Measurements from ENCODE around the gene FKBP5.
"Not testable (repeated sequence)": the region's sequence is repeated elsewhere in the genome, so short reads cannot be mapped to it uniquely, and the experiment has no call there.

Gene FKBP5

DNA sequence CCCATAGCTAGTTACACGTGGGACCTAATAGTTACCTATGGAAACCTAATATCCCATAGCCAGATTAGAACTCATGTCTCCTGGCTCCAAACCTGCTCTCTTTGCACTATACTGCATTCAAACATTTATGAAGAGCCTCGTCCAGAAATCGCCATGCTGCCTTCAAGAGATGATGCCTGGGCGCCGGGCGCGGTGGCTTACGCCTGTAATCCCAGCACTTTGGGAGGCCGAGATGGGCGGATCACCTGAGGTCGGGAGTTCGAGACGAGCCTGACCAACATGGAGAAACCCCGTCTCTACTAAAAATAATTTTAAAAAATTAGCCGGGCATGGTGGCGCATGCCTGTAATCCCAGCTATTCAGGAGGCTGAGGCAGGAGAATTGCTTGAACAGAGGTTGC lies 1.3 kb upstream of the FKBP5 start:
- not testable (repeated sequence) for DNase-seq (ENCODE audit: low spot score)

DNA sequence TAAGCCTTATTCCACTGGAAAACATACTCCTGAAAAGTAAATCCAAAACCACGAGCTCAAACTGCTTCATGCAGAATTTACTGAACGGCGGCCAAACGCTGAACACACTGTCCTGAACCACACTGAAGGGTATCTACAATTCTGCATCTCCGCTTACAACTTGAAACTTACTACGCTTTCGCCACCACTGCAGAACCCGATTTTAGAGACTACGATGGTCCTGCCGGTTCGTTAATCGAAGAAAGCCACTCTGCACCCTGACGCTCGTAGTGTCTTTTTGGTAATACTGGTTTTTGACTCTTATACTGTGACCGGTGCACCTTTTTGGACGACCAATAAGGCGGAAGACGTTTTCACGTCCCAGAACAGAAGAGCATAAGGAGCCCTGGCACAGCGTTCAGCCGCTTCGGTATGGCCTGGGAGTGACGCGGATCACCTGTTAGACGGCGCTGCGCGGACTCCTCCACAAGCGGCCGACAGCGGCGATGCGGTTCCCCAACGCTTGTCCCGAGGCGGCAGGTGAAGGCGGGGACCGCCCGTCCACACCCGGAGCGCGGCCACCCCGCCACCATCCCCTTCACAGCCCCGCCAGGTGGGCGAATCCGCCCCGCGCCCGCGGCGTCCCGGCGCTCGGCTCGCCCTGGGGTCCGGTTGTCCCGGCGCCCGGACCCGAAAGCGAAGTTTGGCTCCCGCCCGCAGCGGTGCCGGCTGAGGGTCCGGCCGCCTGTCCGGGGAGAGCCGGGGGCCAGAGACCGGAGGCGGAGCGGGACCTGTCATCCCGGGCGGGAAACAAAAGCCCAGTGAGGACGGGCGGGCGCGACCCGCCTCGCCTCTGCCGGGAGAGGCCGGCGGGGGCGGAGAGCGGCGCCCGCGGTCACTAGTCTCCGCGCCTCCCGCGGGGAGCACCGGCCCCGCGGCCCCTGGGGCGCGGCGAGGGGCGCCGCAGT lies 784 bp downstream of the FKBP5 start:
- peak; percentile 32 for DNase-seq (ENCODE audit: low spot score)

DNA sequence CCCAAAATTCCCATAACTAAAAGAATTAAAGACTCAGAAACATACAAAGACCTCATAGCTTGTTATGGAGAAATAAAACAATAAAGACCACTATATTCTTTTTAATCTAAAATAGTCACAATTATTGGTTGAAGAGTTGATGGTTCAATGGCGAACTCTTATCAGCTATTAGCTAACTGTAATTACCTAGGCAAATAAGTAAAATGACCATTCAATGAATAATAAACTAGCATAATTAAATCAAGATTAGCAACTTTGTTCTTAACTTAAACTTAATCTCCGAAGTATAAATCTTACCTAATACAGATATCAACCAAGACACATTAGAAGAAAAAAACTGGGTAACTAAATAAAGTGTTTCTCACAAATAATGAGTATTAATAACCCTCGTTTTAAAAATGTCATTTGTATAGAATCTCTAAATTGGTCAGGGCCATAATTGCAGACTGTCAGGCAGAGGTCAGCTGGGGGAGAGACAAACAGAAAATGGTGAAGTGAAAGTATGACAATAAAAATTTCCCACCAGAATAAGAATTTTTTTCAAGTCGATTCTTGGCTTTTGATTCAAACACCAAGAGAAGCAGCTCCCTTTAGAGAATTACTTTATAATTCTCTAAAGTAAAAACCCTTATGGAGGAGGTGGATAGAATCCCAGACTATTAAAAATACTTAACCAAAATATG lies 1.7 kb downstream of the FKBP5 start:
- no peak for DNase-seq (ENCODE audit: low spot score)

DNA sequence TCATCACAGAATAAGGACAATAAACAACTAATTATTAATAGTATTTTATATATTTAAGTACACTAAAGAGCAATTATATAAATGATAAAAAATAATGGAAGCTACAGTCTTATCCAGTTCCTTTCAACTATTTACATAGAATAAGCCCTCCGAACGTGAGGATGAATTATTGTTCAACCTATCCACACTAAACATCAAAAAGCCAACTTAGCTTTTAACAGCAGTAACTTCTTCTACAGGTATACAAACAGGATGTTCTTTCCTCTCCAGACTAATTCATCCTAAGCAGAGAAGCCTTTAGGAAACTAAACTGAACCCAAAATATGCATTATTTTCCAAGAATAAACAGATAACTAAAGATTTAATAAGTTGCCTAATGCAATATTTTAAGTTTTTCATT lies 2.3 kb downstream of the FKBP5 start:
- DNase-seq (ENCODE audit: low spot score), result no peak

DNA sequence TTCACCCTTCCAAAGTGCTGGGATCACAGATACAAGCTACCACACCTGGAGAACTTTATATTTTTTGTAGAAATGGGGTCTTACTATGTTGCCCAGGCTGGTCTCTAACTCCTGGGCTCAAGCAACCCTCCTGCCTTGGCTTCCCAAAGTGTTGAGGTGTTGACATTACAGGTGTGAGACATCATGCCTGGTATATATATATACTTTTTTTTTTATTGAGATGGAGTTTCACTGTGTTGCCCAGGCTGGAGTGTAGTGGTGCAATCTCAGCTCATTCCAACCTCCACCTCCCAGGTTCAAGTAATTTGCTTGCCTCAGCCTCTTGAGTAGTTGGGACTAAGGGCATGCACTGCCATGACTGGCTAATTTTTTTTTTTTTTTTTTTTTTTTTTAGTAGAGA lies 5.4 kb downstream of the FKBP5 start:
- no peak for DNase-seq (ENCODE audit: low spot score)

DNA sequence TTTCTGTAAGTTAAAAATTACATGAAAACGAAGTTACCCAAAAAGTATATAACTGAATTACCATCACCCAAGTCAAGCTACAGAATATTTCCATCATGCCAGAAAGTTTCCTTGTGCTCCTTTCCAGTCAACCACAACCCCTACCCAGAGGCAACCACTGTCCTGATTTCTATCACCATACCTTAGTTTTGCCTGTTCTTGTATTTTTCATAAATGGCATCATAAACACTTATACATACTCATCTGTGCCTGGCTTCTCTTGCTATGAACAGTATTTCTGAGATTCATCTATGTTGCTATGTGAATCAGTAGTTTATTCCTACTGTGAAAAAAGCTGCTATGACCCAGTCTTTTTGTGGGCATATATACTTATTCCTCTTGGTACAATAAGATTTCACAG lies 7.4 kb downstream of the FKBP5 start:
- DNase-seq (ENCODE audit: low spot score), result no peak

DNA sequence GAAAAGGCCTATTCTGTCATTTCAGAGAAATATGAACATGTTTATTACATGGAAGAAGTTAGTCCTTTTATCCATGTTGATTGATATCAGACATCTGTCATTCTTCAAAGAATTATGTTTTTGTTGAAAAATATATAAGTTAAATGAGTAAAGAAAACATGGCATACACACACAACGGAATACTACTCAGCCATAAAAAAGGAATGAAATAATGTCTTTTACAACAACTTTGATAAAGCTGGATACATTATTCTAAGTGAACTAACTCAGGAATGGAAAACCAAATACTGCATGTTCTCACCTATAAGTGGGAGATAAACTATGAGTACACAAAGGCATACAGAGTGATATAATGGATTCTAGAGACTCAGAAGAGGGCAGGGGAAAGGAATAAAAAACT lies 9.3 kb downstream of the FKBP5 start:
- DNase-seq (ENCODE audit: low spot score), result no peak

DNA sequence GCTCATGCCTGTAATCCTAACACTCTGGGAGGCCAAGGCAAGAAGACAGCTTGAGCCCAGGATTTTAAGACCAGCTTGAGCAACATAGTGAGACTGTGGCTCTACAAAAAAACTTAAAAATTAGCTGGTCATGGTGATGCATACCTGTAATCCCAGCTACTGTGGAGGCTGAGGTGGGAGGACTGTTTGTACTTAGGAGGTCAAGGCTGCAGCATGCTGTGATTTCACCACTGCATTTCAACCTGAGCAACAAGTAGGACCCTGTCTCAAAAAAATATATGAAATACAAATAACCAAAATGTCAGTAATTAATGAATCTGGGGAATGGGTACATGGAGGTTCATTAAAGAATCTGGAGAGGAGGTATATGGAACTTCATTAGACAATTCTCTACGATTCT lies 9.9 kb downstream of the FKBP5 start:
- no peak for DNase-seq (ENCODE audit: low spot score)

DNA sequence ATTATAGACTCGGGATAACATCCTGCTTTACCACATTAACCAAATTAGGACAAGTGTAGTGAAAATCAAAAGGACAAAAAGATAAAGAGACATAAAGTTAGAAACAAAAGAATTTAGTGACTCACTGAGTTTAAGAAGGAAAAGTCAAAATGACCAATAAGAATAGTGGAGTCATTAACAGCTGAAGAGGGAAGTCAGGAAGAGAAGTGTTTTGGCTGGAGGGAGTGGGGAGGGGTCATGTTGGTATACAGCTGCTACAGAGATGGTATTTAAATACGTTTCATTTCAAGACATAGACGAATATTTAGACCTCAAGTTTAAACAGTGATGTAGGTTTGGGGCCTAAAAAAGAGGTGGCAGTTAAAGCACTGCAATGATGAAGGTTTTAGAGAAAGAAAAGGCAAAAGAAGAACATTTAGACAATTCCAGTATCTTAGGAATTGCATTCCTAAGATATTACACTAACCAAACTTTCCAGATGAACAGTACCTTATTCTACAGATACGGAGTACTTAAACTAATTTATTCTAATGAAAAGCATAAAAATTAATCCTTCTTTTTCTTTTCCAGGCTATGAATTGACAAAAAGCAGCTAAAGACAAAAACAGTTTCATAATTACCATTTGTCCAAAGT lies 10.6 kb downstream of the FKBP5 start:
- no peak for DNase-seq (ENCODE audit: low spot score)

DNA sequence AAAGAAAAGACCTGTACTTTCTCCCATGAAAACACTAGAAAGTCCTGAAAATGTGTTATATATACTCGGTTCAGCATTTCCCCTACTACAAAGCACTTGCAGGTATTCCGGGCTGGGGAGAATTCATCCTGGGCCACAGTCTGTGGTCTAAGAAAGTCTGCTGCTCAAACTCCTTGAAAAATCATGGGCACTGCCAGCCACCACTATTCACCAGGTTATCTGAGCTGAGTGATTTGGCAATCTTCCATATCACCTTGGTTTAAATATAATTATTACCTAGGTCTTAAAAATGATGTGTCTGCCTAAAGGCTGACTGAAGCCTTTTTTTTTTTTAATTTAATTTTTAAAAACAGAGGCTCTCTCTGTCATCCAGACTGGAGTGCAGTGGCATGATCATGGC lies 11.3 kb downstream of the FKBP5 start:
- DNase-seq (ENCODE audit: low spot score), result no peak

DNA sequence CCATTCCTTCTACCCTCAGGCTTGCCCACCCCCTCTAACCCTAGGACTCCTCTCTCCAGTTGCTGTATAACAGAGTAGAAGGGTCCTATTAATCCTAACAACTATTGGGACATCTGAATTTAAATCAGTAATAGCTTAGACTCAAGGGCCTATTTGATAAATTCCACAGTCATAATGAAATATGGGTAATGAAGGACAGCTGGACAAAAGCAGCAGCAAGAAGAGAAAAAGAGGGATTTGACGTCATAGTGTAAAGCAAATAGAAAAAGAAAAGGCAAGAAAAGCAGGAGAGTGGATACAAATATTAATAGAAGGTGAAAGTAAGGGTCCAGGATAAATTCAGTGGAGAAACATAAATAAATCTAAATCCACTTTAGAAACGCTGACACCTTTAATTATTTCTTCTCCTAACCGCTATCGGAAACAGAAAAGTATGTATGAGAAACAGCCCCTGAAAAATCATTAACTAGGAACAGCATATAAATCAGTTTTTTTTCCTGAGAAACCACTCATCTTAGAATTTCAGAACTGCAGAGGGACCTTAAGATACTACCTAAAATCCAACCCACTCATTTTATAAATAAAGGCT lies 12.8 kb downstream of the FKBP5 start:
- no peak for DNase-seq (ENCODE audit: low spot score)

DNA sequence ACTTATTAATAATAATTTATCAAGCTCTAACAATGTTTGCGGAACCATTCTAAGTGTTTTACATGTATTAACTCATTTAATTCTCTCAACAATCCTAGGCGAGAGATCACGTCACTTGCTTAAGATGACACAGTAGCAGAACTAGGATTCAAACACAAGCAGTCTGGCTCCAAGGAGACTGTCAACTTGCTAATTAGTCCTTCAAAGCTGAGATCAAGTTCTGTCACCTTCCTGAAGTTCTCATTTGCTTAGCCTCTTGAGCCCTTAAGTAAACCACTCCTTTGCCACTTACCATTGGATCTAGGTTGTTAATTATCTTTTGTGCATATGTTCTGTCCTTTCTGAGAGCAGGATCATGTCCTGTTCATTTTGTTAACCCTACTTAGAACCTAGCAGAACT lies 14.1 kb downstream of the FKBP5 start:
- no peak for DNase-seq (ENCODE audit: low spot score)

DNA sequence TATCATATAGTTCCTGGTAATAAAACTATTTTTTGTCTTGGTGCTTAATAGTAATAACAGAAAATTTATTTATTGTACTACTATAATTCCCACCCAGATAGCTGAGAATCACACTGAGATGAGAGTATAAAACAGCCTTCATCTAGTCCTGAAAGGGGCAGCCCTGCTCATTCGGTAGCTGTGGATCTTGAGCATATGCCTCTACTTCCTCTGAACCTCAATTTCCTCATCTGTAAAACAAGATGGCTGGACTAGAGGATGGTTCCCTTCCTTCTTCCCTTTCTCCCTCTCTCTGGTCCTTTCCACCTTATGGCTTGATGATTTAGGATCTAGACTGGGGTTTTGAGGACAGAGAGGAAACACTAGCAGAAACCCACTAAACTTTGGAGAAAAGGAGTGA lies 15.0 kb downstream of the FKBP5 start:
- no peak for DNase-seq (ENCODE audit: low spot score)

DNA sequence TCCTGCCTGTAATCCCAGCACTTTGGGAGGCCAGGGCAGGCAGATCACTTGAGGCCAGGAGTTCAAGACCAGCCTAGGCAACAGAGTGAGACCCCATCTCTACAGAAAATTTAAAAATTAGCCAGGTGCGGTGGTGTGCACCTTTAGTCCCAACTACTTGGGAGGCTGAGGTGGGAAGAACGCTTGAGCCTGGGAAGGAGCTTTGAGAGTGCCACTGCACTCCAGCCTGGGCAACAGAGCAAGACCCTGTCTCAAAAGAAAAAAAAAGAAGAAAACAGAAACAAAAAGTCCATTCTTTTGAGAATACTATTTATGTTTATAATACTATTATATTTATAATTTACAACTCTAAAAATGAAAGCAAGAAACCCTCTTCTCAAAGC lies 15.4 kb downstream of the FKBP5 start:
- not testable (repeated sequence) for DNase-seq (ENCODE audit: low spot score)

DNA sequence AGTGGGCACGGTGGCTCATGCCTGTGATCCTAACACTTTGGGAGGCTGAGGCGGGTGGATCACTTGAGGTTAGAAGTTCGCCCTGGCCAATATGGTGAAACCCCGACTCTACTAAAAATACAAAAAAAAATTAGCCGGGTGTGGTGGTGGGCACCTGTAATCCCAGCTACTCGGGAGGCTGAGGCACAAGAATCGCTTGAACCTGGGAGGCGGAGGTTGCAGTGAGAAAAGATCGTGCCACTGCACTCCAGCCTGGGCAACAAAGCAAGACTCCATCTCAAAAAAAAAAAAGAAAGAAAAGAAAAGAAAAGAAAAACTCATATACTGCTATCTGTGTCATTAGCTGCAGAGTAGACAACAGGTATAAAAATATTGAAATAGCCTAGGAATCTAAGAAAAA lies 18.3 kb downstream of the FKBP5 start:
- DNase-seq (ENCODE audit: low spot score), result not testable (repeated sequence)

DNA sequence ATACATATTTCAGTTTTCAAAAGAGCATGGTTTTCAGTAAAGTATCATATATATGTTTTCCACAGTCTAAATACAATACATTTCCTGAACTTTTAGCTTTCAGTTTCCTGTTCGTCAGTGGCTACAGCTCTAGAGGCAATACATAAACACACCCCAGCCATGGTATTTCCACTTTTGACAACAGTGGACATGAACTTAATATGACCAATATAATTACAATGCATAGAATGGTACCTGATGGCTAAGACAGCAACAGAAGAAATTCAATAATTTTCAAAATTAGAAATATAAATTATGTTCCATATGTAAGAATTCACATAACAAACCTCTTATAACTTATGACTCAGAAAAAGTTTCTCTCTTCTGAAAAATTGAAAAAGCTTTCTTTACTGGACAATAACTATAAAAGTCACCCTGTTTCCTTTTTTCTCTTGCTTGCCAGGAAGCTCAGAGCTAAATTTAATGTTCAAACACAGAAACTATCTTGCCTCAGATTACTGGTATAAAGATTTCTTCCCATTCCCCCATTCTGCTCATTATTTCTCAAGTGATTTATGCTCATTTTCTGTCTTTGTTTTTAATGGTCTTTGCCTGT lies 19.2 kb downstream of the FKBP5 start:
- no peak for DNase-seq (ENCODE audit: low spot score)

DNA sequence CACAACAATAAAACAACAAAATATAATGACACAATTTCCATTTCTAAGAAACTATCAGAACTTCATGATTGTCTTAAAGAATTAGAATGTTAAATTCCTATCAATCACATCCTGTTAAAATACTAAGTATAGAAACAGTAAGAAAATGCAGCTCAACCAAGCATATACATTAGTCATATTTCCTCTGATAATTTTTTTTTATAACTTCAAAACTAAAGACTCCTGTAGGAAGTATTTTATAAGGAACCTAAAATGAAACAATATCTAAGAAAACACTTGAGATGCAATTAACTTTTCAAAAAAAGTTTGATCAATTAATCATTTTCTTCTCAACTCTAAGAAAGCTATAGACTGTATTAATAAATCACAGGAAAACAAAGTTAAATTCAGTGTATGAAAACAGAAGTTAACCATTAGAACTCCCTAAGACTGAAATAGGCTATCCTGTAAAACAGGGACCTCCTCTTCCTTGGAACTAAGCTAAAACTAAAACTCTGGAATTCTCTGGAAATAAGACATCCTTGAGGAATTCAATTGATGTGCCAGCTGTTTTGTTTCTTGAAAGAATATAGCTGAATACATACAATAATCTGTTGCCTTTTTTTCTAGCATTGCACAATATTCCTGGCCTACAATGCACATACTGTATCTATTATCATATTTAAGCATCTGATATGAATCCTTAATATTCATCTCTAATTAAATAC lies 19.8 kb downstream of the FKBP5 start:
- no peak for DNase-seq (ENCODE audit: low spot score)

DNA sequence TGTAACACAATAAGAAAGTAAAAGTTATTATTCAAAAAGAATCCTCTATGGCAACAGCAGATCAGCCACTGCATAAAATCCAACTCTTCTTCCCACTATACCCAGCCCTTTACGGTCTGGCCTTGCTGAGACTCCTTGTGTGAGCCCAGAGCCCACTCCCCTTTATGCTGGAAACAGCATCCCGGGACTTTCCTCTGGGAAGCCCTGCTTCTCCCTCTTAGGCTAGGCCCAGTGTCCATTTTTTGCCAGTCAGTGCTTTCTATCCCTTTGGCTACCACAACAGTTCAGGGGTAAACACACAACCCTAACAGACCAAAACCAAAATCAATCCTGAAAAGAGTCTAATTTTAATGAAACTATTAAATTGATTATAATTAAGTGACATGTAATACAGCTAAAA lies 20.6 kb downstream of the FKBP5 start:
- DNase-seq (ENCODE audit: low spot score), result no peak

DNA sequence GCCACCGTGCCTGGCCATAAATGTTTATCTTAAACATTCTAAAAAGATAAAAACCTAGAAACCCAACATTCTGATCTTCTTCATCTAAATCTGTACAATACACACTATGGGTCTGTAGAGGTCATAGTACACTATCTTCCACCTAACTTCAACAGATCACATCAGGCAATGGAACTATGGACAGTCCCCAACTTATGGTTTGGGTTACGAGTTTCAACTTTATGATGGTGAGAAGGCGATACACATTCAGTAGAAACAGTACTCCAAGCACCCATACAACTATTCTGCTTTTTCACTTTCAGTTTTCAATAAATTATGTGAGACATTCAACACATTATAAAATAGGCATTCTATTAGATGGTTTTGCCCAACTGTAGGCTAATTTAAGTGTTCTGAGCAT lies 23.1 kb downstream of the FKBP5 start:
- DNase-seq (ENCODE audit: low spot score), result no peak

DNA sequence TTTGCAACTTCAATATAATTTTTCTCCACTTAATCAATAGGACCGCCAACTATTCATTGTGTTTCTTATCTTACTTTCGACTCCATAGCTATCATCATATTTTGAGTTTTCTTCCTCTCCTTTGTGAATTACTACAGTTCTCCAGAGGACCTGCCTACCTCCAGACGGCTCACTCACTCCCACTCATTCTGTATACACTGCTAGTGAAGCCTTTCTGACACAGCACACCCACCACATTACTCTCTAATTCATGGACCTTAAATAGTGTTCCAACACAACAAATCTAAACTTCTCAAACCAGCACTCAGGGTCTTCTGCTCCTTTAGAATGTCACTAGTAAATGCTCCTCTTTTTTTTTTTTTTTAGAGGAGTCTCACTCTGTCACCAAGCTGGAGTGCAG lies 23.8 kb downstream of the FKBP5 start:
- no peak for DNase-seq (ENCODE audit: low spot score)

DNA sequence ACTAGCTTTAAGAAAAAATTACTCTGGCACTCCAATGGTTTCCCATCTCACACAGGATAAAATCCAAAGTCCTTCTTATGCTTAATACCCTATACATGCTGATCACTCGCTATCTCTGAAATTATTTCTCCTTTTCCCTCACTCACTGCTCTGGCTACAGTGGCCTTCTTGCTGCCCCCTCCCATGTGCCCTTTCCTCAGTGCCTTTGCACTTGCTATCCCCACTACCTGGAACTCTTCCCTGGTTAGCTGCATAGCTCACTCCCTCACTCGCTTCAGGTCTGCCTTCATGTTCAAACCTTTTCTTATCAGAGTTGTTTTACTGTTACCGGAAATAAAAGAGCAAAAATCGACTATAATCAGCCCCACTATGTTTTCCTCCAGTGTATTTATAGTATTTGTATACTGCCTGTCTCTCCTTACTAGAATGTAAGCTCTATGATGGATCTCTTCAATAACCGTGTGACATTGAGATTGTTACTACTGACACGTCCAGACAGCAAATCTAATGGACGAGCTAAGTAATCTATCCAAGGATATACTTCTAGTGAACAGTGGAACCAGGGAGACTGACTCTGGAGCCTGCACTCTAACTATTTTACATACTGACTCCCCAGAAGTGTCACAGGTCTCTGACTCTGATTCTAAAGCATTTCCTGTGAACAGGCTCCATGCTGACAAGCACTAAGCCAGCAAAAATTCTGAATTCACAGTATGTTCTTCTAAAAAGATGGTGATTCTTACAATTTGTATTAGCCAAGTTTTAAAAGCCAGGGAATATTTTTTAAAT lies 25.1 kb downstream of the FKBP5 start:
- DNase-seq (ENCODE audit: low spot score), result no peak

All from HuH-7.5 (cell line).